OCI-LY7 (cell line): ENCODE measurements around the gene CT83.
A peak's percentile ranks its signal among the peaks of the same experiment; 100 is the strongest.

Experiments
- CTCF ChIP-seq: fragments of 200-600 bp; sonication (generic); conservative IDR thresholded peaks from 2 replicates; pipeline ENCODE4 v1.5.1; 2014; ENCODE audit warnings: mild to moderate bottlenecking, antibody characterized with exemption, low read length, moderate library complexity, mixed read lengths
- EZH2phosphoT487 ChIP-seq: fragments of 200-600 bp; sonication (generic); IDR thresholded peaks from 2 replicates; pipeline ENCODE4 v1.6.1; 2018; ENCODE audit warnings: low read depth, borderline replicate concordance, mild to moderate bottlenecking, mixed run types, antibody characterized with exemption, low read length, moderate library complexity, mixed read lengths

- TF ChIP-seq CTCF = peak; percentile 59
- no peak for TF ChIP-seq EZH2phosphoT487
These were observed 27.3 kb upstream of the CT83 start for GRCh38 chrX:116490104-116490503.
